ENCODE measurements around the gene SLC5A4. TPM values are rescaled to one million over a fixed set of nuclear protein-coding genes. Genes with fewer than 3 reads are reported as not detected.

The SLC5A4 gene
- total RNA-seq, 1 donor from 2014 or later = not detected

DNA sequence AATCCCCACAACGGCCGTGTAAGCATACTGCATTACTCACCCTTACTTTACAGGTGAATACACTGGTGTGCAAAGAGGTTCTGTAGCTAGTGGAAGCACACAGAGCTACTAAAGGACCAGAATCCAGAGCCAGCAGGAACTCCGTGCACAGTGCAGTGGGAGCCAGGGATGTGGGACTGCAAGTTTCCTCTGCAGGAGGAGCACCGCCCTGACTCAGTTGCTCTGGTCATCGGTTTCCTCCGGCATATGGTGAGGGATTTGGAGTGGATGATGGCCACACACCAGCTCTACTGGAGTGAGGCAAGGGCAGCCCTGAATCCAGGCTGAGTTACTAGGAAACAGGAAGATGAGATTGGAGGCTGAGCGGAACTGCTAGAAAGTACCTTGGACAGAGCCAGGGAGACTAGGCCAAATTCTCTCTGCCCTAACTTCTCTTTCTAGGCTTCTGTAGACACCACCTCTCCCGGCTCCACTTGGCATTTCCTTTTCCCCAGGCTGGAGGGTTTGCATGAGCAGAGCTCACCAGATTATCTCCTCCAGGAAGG is 77.9 kb downstream of the SLC5A4 start:
- no peak overlapping the region for H3K4me3 Mint-ChIP-seq
- DNase-seq (ENCODE audit: low spot score in 2 of 2, unreplicated experiment in 2 of 2) = no peak

GRCh38 chr22:32175683-32176644 is 79.2 kb downstream of the SLC5A4 start:
- Mint-ChIP-seq H3K36me3 (no peaks in the 10 kb centered on the region), H3K27me3 (ENCODE audit: low read depth) (peaks cover 76% of the 10 kb centered on the region), H3K4me1 (no peaks in the 10 kb centered on the region), H3K9me3 (no peaks in the 10 kb centered on the region), H3K27ac (no peak overlapping the region), H3K4me3 (no peak overlapping the region)
- no peak for DNase-seq (ENCODE audit: low spot score in 2 of 2, unreplicated experiment in 2 of 2)
- no peak for TF ChIP-seq CTCF (IDR thresholded peaks at IDR 0.05; ENCODE audit: unreplicated experiment)

More for the DNA sequence above, 77.9 kb downstream of the SLC5A4 start:
- Mint-ChIP-seq H3K9me3 (no peaks in the 10 kb centered on the region), H3K4me1 (no peaks in the 10 kb centered on the region), H3K27me3 (ENCODE audit: low read depth) (peaks cover 68% of the 10 kb centered on the region), H3K36me3 (no peaks in the 10 kb centered on the region), H3K27ac (no peak overlapping the region)
- no peak for TF ChIP-seq CTCF (IDR thresholded peaks at IDR 0.05; ENCODE audit: unreplicated experiment)

DNA sequence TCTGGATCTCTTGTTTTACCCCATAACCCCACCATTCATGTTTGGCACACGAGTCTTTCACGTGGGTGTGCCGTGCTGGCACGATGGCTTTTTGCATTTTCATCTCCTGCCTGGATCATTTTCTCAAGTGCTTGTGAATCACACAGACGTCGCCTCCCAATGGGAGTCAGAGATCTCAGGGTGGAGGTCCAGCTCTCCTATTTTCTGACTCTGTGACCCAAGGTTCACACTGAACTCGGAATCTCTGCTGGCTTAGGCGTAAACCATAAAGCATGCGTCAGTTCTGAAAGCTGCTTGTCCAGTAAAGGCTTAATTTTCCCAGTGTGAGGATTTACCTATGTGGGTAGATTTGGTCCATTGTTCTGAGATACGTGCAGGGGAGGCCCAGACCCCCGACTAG is 80.0 kb downstream of the SLC5A4 start:
- no peak for TF ChIP-seq CTCF (IDR thresholded peaks at IDR 0.05; ENCODE audit: unreplicated experiment)
- H3K4me1 Mint-ChIP-seq = no peaks in the 10 kb centered on the region
- H3K27me3 Mint-ChIP-seq (ENCODE audit: low read depth) = peaks cover 80% of the 10 kb centered on the region
- H3K4me3 Mint-ChIP-seq = no peak overlapping the region
- DNase-seq (ENCODE audit: low spot score in 2 of 2, unreplicated experiment in 2 of 2) = no peak
- no peak overlapping the region for H3K27ac Mint-ChIP-seq
- H3K36me3 Mint-ChIP-seq = no peaks in the 10 kb centered on the region
- H3K9me3 Mint-ChIP-seq = no peaks in the 10 kb centered on the region

Other genes starting within 250 kb of the SLC5A4 start
- gene SLC5A1, start 212.1 kb downstream of the SLC5A4 start, total RNA-seq = not detected in 3 replicates
- gene C22orf42, start 96.0 kb downstream of the SLC5A4 start, total RNA-seq = not detected in 3 replicates
- gene RFPL2, start 50.3 kb downstream of the SLC5A4 start, total RNA-seq = 0.36 to 0.53 TPM (median 0.40 TPM) in 3 replicates
- not detected in 3 replicates for gene RFPL3, start 102.5 kb upstream of the SLC5A4 start, total RNA-seq
- 72.0 to 74.7 TPM (median 73.5 TPM) in 3 replicates for gene RTCB, start 156.9 kb upstream of the SLC5A4 start, total RNA-seq
- gene BPIFC, start 209.1 kb upstream of the SLC5A4 start, total RNA-seq = not detected in 3 replicates
- gene FBXO7, start 219.5 kb upstream of the SLC5A4 start, total RNA-seq = 79.0 to 86.7 TPM (median 82.8 TPM) in 3 replicates